Psoas muscle (tissue), 8 donors: ENCODE results near the gene TCP11L1. TPM values are rescaled to one million over a fixed set of nuclear protein-coding genes. Genes with fewer than 3 reads are reported as not detected.

Experiments
- ATAC-seq, 4 donors: fragments of 200-7000 bp; cut with Tn5 transposase; one replicate each; pipeline ENCODE4 v1.9.1; 2020; ENCODE audit warnings: moderate library complexity in 3 of 4, mild to moderate bottlenecking in 2 of 4
- DNase-seq, 2 donors: peaks; one replicate each; pipeline ENCODE4 v3.0.0-alpha.2; 2020
- H3K27ac ChIP-seq: fragments of 200-600 bp; one replicate; pipeline ENCODE4 v1.8.0; 2022
- H3K27me3 ChIP-seq, 3 donors: fragments of 200-600 bp in 1 of 3; one replicate each; pipeline versions ENCODE4 v1.6.1 to v1.8.0; 2013 to 2022; ENCODE audit warnings: low read length in 2 of 3, mild to moderate bottlenecking in 2 of 3, moderate library complexity in 1 of 3; ENCODE audit not compliant: insufficient read depth in 3 of 3
- H3K36me3 ChIP-seq, 2 donors: fragments of 200-600 bp in 1 of 2; one replicate each; pipeline versions ENCODE4 v1.6.1 to v1.8.0; 2013 to 2022; ENCODE audit warnings: low read depth in 1 of 2, mild to moderate bottlenecking in 1 of 2, moderate library complexity in 1 of 2; ENCODE audit not compliant: insufficient read depth in 1 of 2
- H3K4me1 ChIP-seq: fragments of 200-600 bp; one replicate; pipeline ENCODE4 v1.8.0; 2022
- H3K4me3 ChIP-seq: fragments of 200-600 bp; one replicate; pipeline ENCODE4 v1.8.0; 2022; ENCODE audit warnings: mild to moderate bottlenecking
- H3K9me3 ChIP-seq: fragments of 200-600 bp; one replicate; pipeline ENCODE4 v1.8.0; 2022
- WGBS, 3 donors: extraction: QIAGEN DNeasy Blood & Tissue Kit; methylation state at CpG; one replicate each; pipeline versions ENCODE4 v1.1.6 to v1.1.7; 2013; 5-methylcytosine and 5-hydroxymethylcytosine counted together
- intact Hi-C, 2 donors: fragments of 100-400 bp; cut with DNase I; formaldehyde crosslinking; loops; one replicate each; pipeline versions ENCODE4 v1.11.0 to v1.14.2; 2022
- polyA plus RNA-seq, 3 donors: library from polyadenylated mRNA; stranded (reverse); fragments of 200-250 nt; gene quantifications; one replicate each; pipeline ENCODE4 v1.2.3, GENCODE V29; 2013
- total RNA-seq, 4 donors: library from RNA; stranded (reverse); fragmentation: NEBNext Ultra II Directional in 2 of 4; extraction: Animal tissue kit (Norgen Biotek cat#: 25700) in 2 of 4; gene quantifications; one replicate each; pipeline versions ENCODE4 v1.2.1 to v1.2.4, GENCODE V29; 2021 to 2023
- TF ChIP-seq, protein P1 (sequence below): fragments of 200-600 bp; IDR thresholded peaks from one replicate; pipeline ENCODE4 v1.8.0; 2022; ENCODE audit warnings: antibody characterized with exemption
- donor health status: healthy with polysubstance abuse.
- donor health status: DM: no; HTN: no; CAD: no; lungs with moderate emphysema.
- donor health status: Bipolar disorder and iron deficiency.
- donor health status: healthy.
- donor health status: DM: yes; HTN: yes; CAD: no.
- donor health status: DM: no; HTN: no; CAD: no.
- donor health status: DM: no; HTN: no; CAD: no.
- donor health status: DM: yes; HTN: yes; CAD: no.

The TCP11L1 gene
- total and polyA plus RNA-seq, 7 donors: 2.0 to 7.9 (median 4.6) TPM

DNA sequence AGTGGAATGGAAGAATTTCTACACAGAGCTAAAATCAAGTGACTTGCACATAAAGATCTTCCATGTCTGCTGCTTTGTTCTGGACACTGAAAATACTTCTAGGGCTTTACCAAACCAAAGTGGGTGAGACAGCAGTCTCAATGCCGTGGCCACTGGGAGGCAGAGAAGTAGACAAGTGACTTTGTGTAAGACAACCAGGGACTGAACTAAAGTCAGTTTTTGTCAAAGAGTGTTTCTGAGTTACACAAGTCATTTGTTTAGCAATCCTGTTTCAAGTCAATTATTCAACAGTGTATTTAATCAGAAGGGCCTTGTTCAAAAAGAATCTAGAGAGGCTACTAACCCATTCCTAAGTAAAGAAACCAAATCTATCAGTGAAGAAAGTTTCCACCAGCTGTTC lies 46.6 kb downstream of the TCP11L1 start:
- Histone ChIP-seq H3K27ac (no peak overlapping the region), H3K4me3 (no peak overlapping the region), H3K27me3 (no peaks in the 10 kb centered on the region), H3K9me3 (no peaks in the 10 kb centered on the region), H3K4me1 (no peaks in the 10 kb centered on the region), H3K36me3 (peaks cover 3 to 68% of the 10 kb centered on the region in 2 donors)
- TF ChIP-seq, protein P1, sequence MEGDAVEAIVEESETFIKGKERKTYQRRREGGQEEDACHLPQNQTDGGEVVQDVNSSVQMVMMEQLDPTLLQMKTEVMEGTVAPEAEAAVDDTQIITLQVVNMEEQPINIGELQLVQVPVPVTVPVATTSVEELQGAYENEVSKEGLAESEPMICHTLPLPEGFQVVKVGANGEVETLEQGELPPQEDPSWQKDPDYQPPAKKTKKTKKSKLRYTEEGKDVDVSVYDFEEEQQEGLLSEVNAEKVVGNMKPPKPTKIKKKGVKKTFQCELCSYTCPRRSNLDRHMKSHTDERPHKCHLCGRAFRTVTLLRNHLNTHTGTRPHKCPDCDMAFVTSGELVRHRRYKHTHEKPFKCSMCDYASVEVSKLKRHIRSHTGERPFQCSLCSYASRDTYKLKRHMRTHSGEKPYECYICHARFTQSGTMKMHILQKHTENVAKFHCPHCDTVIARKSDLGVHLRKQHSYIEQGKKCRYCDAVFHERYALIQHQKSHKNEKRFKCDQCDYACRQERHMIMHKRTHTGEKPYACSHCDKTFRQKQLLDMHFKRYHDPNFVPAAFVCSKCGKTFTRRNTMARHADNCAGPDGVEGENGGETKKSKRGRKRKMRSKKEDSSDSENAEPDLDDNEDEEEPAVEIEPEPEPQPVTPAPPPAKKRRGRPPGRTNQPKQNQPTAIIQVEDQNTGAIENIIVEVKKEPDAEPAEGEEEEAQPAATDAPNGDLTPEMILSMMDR: no peak
- intact Hi-C loops: no loop called here
- WGBS, 3 donors: 88 to 94% (median 90%) methylated on average over 1 of the region's 1 CpG
- DNase-seq (no peak), ATAC-seq (no peak)

DNA sequence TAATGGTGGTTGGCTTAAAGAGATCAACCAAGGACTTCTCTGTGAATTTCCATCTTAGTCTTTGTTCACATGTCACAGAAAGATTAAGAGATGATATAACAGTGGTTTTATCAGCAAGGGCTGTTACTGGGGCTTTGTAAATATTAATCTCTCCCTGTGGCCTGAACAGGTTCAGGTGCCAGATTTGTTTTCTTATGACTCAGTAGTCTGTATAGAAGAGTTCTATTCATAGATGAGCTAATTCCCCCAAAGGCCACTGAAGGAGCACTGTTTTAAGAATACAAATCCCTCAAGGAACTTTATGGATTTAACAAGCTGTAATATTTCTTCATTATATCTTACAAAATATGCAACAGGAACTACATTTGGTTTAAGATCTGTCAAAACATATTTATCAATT lies 50.4 kb downstream of the TCP11L1 start:
- DNase-seq (no peak), ATAC-seq (no peak)
- Histone ChIP-seq H3K36me3 (peaks cover 5 to 45% of the 10 kb centered on the region in 2 donors), H3K27ac (no peak overlapping the region), H3K4me3 (no peak overlapping the region), H3K9me3 (no peaks in the 10 kb centered on the region), H3K4me1 (no peaks in the 10 kb centered on the region), H3K27me3 (no peaks in the 10 kb centered on the region)
- TF ChIP-seq, protein P1: no peak
- intact Hi-C loops: no loop called here

DNA sequence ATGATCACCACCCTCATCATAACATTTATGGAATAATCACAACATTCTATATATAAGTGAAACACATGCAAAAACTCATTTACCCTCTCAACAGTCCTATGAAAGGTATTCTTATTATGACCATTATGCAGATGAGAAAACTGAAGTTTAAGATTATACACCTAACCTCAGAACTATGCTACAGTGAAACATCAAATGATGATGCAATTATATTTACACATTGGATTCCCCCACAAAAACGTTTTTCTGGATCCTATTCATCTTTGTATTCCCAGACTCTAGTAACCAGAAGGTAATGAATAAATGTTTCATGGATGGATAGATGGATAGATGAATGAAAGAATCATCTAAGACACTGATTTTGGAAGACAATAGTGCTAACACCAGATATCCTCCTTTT lies 54.8 kb downstream of the TCP11L1 start:
- Histone ChIP-seq H3K36me3 (peaks cover 2 to 54% of the 10 kb centered on the region in 2 donors), H3K27me3 (no peaks in the 10 kb centered on the region), H3K9me3 (no peaks in the 10 kb centered on the region), H3K4me1 (no peaks in the 10 kb centered on the region), H3K4me3 (no peak overlapping the region), H3K27ac (no peak overlapping the region)
- TF ChIP-seq, protein P1: no peak
- 46 to 53% (median 47%) methylated on average over 1 of the region's 1 CpG for WGBS, 3 donors
- DNase-seq (no peak), ATAC-seq (no peak)
- intact Hi-C loops: no loop called here

DNA sequence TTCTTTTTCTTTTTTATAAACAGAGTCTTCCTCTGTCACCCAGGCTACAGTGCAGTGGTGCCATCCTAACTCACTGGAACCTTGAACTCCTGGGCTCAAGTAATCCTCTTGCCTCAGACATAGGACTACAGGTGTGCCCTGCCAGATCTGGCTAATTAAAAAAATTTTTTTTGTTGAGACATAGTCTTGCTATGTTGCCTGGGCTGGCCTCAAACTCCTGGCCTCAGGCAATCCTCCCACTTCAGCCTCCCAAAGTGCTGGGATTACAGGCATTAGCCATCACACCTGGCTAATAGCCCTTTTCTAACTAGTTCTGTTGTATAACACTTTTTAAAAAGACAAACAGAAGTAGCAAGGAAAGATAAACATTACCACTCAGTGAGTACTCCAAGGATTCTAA lies 64.5 kb downstream of the TCP11L1 start:
- H3K36me3 ChIP-seq: peaks cover 4 to 58% of the 10 kb centered on the region in 2 donors

More for the DNA sequence above, 64.5 kb downstream of the TCP11L1 start:
- Histone ChIP-seq H3K4me1 (peaks cover 1% of the 10 kb centered on the region), H3K4me3 (no peak overlapping the region), H3K9me3 (no peaks in the 10 kb centered on the region), H3K27me3 (no peaks in the 10 kb centered on the region), H3K27ac (no peak overlapping the region)
- no peak for DNase-seq
- TF ChIP-seq, protein P1: no peak
- intact Hi-C loops: no loop called here
- no peak for ATAC-seq
